ENCODE measurements around the gene ACTR10. TPM values are rescaled to one million over a fixed set of nuclear protein-coding genes. Genes with fewer than 3 reads are reported as not detected.
A peak's percentile ranks its signal among the peaks of the same experiment; 100 is the strongest.

ACTR10 gene
- total RNA-seq, 4 donors from 2014 or later, result 57.4 to 203 (median 78.8) TPM

DNA sequence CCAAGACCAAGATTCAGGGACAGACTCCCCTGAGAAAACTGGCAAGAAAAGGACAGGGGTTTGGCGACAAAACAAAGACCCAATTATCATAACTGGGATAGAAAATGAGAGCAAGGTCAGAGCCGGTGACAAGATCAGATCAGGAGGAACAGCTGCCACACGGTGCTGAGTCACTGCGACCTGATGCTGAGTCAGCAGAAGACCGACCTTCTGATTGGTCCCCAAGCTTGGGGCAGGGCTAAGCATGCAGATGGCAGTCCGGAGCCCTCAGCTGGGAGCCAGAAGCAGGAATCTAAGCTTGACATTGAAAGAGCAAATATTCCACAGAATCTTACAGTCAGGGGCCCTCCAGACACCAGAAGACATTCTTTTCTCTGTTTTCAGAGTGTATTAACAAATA, 28.9 kb upstream of the ACTR10 start:
- no peaks in the 10 kb centered on the region for H3K36me3 ChIP-seq
- no peaks in the 10 kb centered on the region for H3K9me3 ChIP-seq
- H3K27ac ChIP-seq, result no peak overlapping the region
- no peaks in the 10 kb centered on the region for H3K4me1 ChIP-seq
- DNase-seq, result peak; percentile 43 to 63
- TF ChIP-seq, protein P1, sequence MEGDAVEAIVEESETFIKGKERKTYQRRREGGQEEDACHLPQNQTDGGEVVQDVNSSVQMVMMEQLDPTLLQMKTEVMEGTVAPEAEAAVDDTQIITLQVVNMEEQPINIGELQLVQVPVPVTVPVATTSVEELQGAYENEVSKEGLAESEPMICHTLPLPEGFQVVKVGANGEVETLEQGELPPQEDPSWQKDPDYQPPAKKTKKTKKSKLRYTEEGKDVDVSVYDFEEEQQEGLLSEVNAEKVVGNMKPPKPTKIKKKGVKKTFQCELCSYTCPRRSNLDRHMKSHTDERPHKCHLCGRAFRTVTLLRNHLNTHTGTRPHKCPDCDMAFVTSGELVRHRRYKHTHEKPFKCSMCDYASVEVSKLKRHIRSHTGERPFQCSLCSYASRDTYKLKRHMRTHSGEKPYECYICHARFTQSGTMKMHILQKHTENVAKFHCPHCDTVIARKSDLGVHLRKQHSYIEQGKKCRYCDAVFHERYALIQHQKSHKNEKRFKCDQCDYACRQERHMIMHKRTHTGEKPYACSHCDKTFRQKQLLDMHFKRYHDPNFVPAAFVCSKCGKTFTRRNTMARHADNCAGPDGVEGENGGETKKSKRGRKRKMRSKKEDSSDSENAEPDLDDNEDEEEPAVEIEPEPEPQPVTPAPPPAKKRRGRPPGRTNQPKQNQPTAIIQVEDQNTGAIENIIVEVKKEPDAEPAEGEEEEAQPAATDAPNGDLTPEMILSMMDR (IDR thresholded peaks at IDR 0.05), result no peak
- no peak for TF ChIP-seq POLR2A (IDR thresholded peaks at IDR 0.05)
- intact Hi-C loops (cut with DNase I; ENCODE audit: low total_unique reads), result no loop called here
- no peak overlapping the region for H3K4me3 ChIP-seq
- H3K27me3 ChIP-seq, result no peaks in the 10 kb centered on the region

DNA sequence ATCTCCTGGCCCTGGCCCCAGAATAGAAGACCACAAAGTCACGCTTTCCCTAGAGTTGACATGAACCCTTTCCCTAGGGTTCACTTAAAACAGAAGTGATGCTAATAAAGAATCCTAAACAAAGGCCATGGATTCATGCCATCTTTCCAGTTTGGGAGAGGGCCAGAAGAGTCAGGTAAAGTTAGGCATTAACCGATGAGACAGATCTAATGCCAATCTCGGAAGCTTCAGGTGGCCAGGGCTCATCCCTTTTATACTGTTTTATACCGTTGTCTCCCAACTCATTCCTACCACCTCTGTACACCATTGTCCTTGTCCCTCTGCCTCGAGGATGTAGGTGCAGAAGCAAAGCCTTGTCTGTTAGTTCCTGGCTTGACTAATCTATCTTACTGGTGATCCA, 22.8 kb upstream of the ACTR10 start:
- Histone ChIP-seq H3K9me3 (no peaks in the 10 kb centered on the region), H3K27ac (no peak overlapping the region), H3K36me3 (no peaks in the 10 kb centered on the region), H3K4me3 (no peak overlapping the region), H3K27me3 (no peaks in the 10 kb centered on the region), H3K4me1 (no peaks in the 10 kb centered on the region)
- TF ChIP-seq POLR2A (IDR thresholded peaks at IDR 0.05), result no peak
- TF ChIP-seq, protein P1 (IDR thresholded peaks at IDR 0.05), result no peak
- DNase-seq, result no peak
- intact Hi-C loops (cut with DNase I; ENCODE audit: low total_unique reads), result no loop called here

DNA sequence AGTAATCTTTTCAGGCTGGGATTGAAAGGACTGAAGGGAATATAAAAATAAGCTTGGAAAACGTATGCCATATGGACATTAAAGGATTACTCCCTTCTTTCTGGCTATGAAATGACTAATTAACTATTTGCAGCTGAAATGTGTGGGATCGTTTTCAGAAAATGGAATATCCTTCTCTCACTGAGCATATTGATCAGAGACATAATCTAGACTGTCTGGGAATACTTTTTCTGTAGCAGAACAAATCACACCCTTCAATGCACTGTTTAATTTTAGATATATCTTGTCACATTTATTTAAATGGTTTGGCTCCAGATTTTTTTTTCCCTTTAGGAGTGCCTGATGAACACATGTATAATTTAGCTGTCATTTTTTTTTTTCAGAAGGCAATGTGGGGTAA, 10.8 kb upstream of the ACTR10 start:
- H3K27me3 ChIP-seq, result no peaks in the 10 kb centered on the region
- no peaks in the 10 kb centered on the region for H3K36me3 ChIP-seq
- H3K27ac ChIP-seq, result no peak overlapping the region
- H3K9me3 ChIP-seq, result no peaks in the 10 kb centered on the region
- no peak for DNase-seq
- no peak overlapping the region for H3K4me3 ChIP-seq
- no peak for TF ChIP-seq POLR2A (IDR thresholded peaks at IDR 0.05)
- TF ChIP-seq, protein P1 (IDR thresholded peaks at IDR 0.05), result no peak
- no peaks in the 10 kb centered on the region for H3K4me1 ChIP-seq
- intact Hi-C loops (cut with DNase I; ENCODE audit: low total_unique reads), result no loop called here

DNA sequence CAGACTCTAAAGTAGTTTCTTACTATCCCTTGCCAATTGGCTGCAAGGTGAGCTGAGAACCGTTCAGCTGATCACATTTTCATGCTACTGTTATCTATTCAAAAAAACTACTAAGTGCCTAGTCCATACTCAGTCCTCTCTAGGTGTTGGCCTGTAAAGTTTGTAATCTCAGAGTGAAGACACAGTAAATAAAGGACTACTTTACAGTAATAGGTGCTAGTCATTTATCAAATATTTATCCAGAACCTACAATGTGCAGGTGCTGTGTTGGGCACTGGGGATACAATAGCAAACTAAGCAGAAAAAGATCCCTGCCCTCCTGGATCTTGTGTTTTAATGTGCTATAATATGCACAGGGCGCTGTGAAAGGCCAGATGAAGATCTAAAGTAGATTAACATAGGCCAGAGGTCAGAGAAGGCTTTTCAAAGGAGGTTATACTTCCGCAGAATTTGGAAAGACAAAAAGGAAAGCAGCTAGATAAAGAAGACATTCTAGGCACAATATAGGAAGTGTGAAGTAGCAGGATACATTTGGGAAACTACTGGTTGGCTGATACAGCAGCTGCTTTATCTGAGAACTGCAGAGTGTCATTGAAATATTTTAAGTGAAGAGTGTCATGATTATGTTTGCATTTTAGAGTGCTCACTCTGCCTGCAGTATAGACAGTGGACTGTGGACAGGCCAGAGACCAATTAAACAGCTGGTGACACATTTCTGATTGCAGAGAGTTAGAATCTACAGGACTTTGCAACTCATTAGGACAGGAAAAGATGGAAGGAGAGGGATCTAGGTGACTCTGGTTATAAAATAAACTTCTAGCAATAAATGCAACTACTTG, 8.0 kb upstream of the ACTR10 start:
- no peaks in the 10 kb centered on the region for H3K4me1 ChIP-seq
- no peak overlapping the region for H3K4me3 ChIP-seq
- H3K9me3 ChIP-seq, result no peaks in the 10 kb centered on the region
- intact Hi-C loops (cut with DNase I; ENCODE audit: low total_unique reads), result no loop called here
- no peak for DNase-seq
- no peak overlapping the region for H3K27ac ChIP-seq
- H3K27me3 ChIP-seq, result no peaks in the 10 kb centered on the region
- TF ChIP-seq POLR2A (IDR thresholded peaks at IDR 0.05), result no peak
- TF ChIP-seq, protein P1 (IDR thresholded peaks at IDR 0.05), result no peak
- H3K36me3 ChIP-seq, result no peaks in the 10 kb centered on the region

DNA sequence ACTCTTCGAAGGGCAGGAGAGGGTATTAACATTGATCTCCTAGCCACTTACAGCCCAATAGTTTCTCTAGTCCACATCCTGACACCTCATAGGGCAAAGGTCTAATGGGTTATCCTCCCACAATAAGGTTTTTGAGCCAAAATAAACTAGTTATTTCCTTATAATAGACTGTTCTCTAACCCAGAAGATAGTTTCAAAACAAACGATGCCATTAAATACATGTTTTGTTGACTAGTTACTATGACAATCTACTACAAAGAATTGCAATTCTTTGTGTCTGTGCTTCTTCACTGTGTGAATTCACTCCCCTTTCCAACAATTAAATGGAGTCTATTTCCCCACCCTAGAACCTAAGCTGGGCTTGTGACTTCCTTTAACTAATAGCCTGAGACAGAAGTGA, 6.4 kb upstream of the ACTR10 start:
- H3K27me3 ChIP-seq, result no peaks in the 10 kb centered on the region
- H3K27ac ChIP-seq, result peak overlapping the region in 1 of 2 donors; percentile 35
- no peaks in the 10 kb centered on the region for H3K36me3 ChIP-seq
- intact Hi-C loops (cut with DNase I; ENCODE audit: low total_unique reads), result no loop called here
- H3K4me1 ChIP-seq, result no peaks in the 10 kb centered on the region
- H3K9me3 ChIP-seq, result no peaks in the 10 kb centered on the region
- H3K4me3 ChIP-seq, result no peak overlapping the region
- TF ChIP-seq POLR2A (IDR thresholded peaks at IDR 0.05), result no peak
- TF ChIP-seq, protein P1 (IDR thresholded peaks at IDR 0.05), result no peak
- no peak for DNase-seq
